Activated CD8-positive, alpha-beta memory T cell treated with anti-CD3 and anti-CD28 coated beads, Interleukin-2, amount 50 U/mL, for 4 hours (primary cell): ENCODE results near the gene ATG2B.

Experiments
- DNase-seq: peaks from one replicate; pipeline ENCODE4 v3.0.0-alpha.2; 2020

ATG2B gene, protein sequence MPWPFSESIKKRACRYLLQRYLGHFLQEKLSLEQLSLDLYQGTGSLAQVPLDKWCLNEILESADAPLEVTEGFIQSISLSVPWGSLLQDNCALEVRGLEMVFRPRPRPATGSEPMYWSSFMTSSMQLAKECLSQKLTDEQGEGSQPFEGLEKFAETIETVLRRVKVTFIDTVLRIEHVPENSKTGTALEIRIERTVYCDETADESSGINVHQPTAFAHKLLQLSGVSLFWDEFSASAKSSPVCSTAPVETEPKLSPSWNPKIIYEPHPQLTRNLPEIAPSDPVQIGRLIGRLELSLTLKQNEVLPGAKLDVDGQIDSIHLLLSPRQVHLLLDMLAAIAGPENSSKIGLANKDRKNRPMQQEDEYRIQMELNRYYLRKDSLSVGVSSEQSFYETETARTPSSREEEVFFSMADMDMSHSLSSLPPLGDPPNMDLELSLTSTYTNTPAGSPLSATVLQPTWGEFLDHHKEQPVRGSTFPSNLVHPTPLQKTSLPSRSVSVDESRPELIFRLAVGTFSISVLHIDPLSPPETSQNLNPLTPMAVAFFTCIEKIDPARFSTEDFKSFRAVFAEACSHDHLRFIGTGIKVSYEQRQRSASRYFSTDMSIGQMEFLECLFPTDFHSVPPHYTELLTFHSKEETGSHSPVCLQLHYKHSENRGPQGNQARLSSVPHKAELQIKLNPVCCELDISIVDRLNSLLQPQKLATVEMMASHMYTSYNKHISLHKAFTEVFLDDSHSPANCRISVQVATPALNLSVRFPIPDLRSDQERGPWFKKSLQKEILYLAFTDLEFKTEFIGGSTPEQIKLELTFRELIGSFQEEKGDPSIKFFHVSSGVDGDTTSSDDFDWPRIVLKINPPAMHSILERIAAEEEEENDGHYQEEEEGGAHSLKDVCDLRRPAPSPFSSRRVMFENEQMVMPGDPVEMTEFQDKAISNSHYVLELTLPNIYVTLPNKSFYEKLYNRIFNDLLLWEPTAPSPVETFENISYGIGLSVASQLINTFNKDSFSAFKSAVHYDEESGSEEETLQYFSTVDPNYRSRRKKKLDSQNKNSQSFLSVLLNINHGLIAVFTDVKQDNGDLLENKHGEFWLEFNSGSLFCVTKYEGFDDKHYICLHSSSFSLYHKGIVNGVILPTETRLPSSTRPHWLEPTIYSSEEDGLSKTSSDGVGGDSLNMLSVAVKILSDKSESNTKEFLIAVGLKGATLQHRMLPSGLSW (N-terminal part only)

DNA sequence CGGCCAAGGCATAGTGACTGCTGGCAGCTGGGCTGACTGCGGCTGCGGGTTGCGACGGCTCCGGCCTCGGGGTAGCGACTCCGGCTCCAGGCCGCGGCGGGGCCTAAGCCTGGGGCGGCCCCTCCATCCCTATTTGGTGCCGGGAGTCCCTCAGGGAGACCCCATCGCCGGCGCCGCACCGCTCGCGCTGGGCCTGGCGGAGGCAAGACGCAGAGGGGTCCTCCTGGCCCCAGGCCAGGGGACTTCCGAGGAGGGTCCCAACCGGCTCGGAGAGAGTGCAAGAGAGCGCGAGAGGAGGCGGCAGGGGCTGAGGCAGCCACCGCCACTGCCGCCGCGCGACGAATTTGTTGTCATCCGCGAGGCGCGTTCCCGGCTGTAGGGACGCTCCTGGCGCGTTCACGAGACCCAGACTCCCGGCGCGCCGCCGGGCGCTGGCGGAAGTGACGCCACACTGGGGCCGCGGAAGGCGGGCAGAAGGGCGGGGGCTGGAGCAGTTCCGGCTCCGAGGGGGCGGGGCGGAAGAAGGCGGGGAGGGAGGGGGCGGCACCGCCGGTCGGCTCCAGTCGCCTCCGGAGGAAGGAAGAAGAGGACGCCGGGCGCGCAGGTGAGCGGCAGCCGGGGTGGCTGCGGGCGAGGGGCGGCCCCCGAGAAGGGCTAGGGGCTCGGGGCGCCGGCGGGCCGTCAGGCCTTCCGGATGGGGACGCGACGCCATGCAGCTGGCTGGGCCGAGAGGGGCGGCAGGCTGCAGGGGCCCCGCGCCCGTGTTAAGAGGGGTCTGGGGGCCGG is at the start of gene ATG2B, which contains the start of gene GSKIP:
Gene ATG2B, minus strand, starts transcription at position 377 of the 786 bp plus-strand sequence. Its CDS starts 365 bp downstream, at position 12.
Gene GSKIP, plus strand, starts transcription at position 562 of the 786 bp plus-strand sequence. CDS start 18,722 bp downstream, outside the sequence.
- DNase-seq, result peak; percentile 98

DNA sequence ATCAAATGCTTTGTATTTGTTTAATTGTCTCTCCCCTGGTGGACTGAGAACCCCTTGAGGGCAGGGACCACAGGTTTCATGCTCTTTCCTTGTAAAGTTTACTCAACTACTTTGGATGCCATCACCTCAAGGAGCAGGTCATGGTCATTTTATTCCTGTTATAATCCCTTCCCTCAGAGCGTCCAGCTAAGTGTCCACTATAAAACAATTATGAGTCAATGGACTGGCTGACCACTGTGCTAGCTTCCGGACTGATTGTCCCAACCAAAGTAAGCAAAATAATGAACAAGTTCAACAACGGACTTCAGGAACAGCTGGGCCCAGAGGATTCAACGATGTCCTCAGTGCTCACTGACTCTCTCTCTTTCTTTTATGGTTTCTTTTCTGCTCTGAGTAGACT is 47.0 kb upstream of the ATG2B start:
- DNase-seq, result no peak

DNA sequence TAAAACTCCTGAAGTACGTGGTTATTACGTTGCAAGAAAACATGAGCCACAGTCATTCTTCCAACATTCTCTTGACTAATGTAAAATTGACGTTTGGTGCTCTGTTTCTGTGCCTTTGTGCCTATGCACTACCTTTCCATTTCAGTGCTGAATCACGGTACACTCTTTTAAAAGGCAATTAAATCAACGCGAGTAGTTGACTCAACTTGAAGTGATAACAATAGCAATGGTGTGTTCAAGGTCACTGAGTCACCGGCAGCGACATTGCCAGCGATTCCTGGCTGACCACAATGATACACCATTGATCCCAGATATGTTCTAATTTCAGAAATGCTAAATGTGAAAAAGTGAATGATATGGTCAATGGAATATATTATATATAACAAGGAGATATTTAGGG is 46.6 kb upstream of the ATG2B start:
- no peak for DNase-seq

GRCh38 chr14:96408608-96409007 is 45.5 kb upstream of the ATG2B start:
- DNase-seq, result no peak

DNA sequence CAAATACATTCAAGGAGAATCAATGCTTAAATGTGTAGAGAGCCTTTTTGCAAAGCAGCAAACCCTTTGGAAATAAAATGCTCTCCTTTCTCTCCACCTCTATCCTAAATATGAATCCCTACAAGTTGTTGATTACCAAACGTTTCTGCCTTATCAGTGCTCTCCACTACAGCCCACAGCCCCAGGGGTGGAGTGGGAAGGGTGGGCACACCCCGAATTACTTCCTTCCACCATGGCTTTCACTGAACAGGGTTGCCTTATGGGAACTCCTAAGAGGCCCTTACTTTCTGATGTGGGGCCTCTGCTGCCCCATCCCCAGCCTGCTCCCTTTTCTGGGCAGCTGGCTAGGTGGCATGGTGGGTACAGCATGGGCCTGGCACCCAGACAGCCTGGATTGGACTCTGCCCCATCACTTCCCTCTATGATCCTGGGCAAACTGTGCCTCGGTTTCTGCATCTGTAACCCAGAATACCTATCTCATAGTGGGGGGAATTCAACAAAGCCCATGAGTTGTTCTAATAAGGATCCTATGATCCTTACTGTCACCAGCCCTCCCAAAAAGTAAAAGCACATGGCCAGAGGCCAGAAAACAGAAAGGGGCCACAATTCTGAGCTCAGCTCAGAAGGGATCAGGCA is 44.9 kb upstream of the ATG2B start:
- DNase-seq, result no peak

DNA sequence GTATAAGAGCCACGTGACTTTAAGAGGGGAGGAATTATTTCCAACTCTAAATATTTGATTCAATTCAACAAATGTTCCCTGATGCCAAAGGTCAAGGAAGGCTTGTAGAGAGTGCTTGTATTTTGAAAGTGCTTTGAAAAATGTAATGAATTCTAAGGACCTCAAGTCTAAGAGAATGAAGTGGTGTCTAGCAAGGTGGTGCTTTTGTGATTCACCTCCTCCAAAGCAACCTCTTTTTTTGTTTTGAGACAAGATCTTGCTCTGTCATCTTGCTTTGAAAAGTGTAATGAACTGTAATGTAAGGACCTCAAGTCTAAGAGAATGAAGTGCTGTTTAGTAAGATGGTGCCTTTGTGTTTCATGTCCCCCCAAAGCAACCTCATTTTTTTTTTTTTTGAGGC is 42.5 kb upstream of the ATG2B start:
- DNase-seq, result no peak

- DNase-seq, result no peak
These were observed 40.3 kb upstream of the ATG2B start for GRCh38 chr14:96403409-96403808.

GRCh38 chr14:96400495-96400894 is 37.4 kb upstream of the ATG2B start:
- DNase-seq, result no peak

DNA sequence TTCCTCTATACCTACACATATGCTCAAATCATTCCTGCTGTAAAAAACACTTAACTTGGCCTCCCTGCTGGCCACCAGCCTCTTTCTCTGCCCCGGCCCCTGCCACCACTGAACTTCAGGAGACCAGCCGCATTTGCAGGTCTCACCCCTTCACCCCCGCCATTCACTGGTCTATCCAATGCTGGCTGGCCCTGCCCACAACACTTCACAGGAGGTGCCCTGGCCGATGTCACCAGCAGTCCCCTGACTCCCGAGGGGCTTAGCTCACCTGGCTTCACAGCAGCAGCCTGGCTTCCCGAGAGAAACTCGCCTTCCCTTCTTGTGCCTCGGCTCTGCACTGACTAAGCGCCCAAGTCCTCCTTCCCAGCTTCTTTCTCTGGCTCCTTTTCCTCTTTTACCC is 36.3 kb upstream of the ATG2B start:
- DNase-seq, result no peak

- no peak for DNase-seq
These were observed 35.8 kb upstream of the ATG2B start for GRCh38 chr14:96398921-96399320.

DNA sequence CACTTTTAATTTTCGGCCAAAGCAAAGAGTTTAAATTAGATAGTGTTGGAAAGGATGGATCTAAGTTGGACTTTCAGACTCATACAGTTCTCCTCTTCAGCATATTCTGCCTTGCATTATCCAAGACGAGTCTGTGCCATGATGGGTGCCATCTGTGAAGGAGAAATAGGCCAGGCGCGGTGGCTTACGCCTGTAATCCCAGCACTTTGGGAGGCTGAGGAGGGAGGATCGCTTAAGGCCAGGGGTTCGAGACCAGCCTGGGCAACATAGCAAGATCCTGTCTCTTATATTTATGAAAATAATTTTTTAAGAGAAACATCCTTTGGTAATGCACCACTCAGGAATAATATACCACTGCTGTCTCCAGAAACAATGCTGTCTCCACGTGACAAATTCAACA is 35.3 kb upstream of the ATG2B start:
- no peak for DNase-seq

DNA sequence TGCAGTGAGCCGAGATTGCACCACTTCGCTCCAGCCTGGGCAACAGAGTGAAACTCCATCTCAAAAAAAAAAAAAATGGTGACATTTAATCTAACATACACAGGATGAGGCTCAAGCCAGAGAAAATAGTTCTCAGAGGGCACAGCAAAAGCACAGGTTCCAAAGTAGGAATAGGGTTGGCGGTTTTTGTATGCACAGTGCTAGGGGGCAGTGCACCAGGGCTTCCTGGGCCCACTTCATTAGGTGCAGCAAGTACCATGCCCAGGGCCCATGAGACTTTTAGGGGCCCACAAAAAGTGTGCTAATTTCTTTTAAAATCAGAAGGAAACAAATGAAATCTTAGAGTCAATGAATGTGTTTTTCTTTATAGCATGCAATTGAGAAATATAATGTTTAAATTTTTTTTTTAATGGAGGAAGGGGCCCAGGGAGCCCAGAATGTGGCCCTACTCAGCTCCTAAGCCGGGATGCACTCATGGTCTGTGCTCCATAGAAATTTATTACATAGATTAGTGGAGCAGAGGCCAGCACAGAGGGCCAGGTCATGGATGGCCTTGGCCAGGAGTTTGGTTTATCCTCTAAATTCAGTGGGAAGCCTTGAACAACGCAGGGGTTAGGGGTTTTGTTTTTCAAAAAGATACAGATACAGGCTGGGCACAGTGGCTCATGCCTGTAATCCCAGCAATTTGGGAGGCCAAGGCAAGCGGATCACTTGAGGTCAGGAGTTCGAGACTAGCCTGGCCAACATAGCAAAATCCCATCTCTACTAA is 31.1 kb upstream of the ATG2B start:
- DNase-seq, result no peak

- DNase-seq, result no peak
These were observed 30.0 kb upstream of the ATG2B start for GRCh38 chr14:96393071-96393691.

GRCh38 chr14:96391293-96392118 is 28.4 kb upstream of the ATG2B start:
- DNase-seq, result peak; percentile 100

DNA sequence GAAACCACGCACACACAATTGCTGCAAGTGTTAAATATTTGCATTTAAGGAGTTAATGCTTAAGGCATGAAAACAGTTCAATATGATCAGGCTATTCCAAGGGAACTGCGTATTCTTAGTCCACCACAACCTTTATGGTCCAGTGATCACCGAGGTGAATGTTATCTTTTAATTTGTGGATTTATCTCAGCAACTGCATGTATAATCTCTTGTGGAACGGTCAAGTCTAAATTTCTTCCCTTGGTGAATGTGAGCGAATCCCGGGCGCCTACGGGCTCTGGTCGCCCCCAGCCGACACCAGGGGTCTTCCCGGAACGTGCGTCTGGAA is 27.8 kb upstream of the ATG2B start:
- no peak for DNase-seq

GRCh38 chr14:96385385-96385784 is 22.2 kb upstream of the ATG2B start:
- no peak for DNase-seq

DNA sequence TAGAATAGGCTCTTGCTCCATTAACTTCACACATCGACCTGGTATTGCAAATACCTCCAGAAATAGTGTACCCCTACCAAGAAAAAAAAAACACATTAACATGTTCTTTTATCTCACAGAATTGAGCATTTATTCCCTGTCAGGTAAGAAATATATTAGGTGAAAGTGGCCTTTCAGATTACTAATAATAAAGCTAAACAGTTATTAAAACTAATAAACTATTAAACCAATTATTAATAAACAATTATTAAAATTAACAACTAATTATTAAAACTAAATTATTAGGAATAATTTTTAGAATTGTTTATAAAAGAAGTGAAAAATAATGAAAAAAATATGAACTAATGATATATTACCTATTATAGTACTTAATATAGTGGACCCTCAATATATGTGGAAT is 21.6 kb upstream of the ATG2B start:
- no peak for DNase-seq

DNA sequence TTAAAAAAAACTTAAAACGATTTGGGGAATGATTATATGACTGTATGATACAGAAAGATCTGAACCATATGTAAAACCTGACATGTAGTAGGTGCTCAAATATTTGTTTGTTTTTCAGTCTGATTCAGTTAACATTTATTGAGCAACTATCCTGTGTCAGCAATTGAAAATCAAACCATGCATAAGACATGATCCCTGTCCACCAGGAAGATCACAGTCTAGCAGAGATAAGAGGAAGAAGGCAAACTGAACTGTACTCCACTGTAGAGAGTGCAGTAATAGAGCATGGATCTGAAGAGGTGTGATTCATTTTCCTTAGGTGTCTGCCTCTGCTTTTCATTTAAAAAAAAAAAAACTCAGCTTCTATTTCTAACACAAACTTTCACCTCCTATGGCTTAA is 20.9 kb upstream of the ATG2B start:
- DNase-seq, result no peak

GRCh38 chr14:96383445-96383844 is 20.3 kb upstream of the ATG2B start:
- DNase-seq, result no peak

DNA sequence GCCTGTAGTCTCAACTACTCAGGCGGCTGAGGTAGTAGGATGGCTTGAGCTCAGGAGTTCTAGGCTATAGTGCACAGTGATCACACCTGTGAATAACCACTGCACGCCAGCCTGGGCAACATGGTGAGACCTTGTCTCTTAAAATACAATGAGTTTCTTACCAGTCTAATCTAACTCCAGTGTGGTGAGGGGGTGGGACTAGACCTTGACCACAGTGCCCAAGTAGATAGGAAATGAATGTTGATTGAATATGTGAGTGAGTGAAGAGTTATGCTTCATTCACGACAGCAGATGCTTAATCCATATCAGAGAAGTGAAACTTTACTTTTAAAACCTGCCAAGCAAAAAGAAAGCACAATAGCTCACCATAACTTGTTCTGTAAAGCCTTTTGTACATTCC is 17.6 kb upstream of the ATG2B start:
- DNase-seq, result no peak
